ENCODE results near the gene ATP8B3. TPM values are rescaled to one million over a fixed set of nuclear protein-coding genes. Genes with fewer than 3 reads are reported as not detected.

The ATP8B3 gene
- total RNA-seq, 4 donors from 2014 or later: 0.30 to 1.2 (median 0.66) TPM

DNA sequence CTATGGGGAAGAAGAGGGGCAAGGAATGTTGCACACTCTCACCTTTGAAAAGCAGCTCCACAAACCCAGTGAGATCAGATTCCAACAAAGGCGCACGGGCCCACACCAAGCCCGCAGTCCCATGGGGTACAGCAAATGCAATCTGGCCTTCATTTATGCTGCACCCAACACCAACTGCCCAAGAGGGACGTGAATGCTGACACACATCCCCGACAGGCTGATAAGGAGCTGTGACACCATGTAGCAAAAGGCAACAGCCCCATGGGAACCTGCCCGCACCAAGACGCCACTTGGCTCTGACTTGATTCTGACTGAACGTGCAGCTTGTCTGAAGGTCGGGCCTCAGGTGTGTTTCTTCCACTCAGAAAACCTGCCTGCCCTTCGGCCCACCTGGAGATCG lies 18.9 kb upstream of the ATP8B3 start:
- 87 to 92% methylated on average over 9 to 11 of the region's 11 CpGs for WGBS, 2 donors
- TF ChIP-seq POLR2A (IDR thresholded peaks at IDR 0.05): no peak
- no peak for DNase-seq (ENCODE audit: low spot score in 2 of 2)
- intact Hi-C loops (cut with DNase I; ENCODE audit: low total_unique reads): no loop called here
- H3K4me3 ChIP-seq (ENCODE audit: low read depth, poor library complexity, severe bottlenecking): no peak overlapping the region

DNA sequence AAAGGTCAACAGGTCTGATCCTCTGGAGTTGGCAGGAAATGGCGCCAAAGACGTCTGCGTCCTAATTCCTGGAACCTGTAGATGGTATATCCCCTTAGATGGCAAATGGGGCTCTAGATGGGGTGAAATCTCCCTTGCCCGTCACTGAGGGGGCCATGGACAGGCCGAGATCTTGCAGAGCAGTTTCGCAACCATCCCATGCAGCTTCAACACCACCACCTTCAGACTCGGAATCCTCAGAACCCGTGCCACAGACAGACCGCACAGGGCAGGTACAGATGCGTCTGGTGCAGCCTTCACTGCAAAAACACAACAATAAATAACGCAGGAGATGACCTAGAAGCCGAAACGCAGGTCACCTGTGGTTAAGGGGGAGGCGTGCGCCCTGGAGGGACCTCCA lies 18.5 kb upstream of the ATP8B3 start:
- no peak for DNase-seq (ENCODE audit: low spot score in 2 of 2)
- 81 to 92% methylated on average over 15 of the region's 15 CpGs for WGBS, 2 donors
- intact Hi-C loops (cut with DNase I; ENCODE audit: low total_unique reads): no loop called here
- TF ChIP-seq, protein P1, sequence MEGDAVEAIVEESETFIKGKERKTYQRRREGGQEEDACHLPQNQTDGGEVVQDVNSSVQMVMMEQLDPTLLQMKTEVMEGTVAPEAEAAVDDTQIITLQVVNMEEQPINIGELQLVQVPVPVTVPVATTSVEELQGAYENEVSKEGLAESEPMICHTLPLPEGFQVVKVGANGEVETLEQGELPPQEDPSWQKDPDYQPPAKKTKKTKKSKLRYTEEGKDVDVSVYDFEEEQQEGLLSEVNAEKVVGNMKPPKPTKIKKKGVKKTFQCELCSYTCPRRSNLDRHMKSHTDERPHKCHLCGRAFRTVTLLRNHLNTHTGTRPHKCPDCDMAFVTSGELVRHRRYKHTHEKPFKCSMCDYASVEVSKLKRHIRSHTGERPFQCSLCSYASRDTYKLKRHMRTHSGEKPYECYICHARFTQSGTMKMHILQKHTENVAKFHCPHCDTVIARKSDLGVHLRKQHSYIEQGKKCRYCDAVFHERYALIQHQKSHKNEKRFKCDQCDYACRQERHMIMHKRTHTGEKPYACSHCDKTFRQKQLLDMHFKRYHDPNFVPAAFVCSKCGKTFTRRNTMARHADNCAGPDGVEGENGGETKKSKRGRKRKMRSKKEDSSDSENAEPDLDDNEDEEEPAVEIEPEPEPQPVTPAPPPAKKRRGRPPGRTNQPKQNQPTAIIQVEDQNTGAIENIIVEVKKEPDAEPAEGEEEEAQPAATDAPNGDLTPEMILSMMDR (IDR thresholded peaks at IDR 0.05): no peak
- no peak for TF ChIP-seq POLR2A (IDR thresholded peaks at IDR 0.05)
- no peak overlapping the region for H3K4me3 ChIP-seq (ENCODE audit: low read depth, poor library complexity, severe bottlenecking)

DNA sequence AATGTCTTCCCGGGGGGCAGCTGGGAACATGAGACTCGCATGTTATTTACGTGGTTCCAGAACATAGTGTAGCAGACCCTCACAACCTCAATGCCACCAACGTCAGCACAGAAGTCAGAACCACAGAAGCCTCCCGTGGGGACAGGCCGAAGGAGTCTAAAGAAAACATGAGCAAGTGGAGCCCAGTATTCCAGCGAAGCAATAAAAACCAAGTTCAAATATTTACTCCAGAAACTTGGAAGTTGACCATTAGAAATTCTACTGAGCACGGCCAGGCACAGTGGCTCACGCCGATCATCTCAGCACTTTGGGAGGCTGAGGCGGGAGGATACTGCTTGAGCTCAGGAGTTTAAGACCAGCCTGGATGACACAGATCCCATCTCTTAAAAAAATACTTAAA lies 17.9 kb upstream of the ATP8B3 start:
- intact Hi-C loops (cut with DNase I; ENCODE audit: low total_unique reads): no loop called here
- WGBS, 2 donors: 90 to 94% methylated on average over 11 of the region's 11 CpGs
- no peak for DNase-seq (ENCODE audit: low spot score in 2 of 2)
- TF ChIP-seq, protein P1 (IDR thresholded peaks at IDR 0.05): no peak
- TF ChIP-seq POLR2A (IDR thresholded peaks at IDR 0.05): no peak
- no peak overlapping the region for H3K4me3 ChIP-seq (ENCODE audit: low read depth, poor library complexity, severe bottlenecking)

DNA sequence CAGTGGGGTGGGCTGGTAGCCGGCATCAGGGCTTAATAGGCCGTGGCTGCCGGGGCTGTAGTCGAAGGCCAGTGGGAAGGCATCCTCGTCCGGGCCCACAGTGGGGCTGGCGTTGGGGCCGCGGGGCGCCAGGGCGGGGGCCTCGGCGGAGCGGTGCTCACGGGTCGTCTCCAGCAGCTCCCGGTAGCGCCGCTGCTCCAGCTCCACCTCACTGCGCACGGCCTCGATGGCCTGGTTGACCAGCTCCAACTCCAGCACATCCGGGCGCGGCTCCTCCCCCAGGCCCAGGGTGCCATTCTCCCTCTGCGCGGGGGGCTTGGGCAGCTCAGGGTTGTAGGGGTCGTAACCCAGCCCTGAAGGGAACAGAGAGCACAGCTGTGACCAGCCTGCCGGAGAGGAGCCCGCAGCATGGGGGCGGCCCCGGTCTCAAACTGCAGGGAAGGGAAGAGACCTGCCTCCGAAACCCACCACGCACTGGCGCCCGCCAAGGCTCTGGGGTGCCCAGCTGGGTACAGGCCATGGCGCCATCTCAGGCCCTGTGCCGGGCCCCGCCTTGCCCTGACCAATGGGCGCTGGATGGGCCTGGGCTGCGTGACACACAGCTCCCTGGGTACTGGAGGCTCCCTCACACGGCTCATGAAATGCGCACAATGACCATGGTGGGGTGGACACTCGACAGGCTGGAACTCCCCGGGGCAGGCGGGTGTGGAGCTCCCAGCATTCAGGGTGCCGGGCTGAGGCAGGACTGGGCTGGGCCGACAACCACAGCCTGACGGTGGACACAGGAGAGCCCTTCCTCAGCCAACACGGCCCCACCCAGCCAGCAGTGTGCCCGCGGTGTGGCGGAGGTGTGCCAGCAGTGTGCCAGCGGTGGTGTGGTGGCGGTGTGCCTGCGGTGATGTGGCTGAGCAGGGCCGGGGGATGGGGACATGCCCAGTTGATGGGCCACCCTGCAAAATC lies 16.5 kb upstream of the ATP8B3 start:
- TF ChIP-seq, protein P1 (IDR thresholded peaks at IDR 0.05): no peak
- TF ChIP-seq POLR2A (IDR thresholded peaks at IDR 0.05): no peak
- no peak overlapping the region for H3K4me3 ChIP-seq (ENCODE audit: low read depth, poor library complexity, severe bottlenecking)
- intact Hi-C loops (cut with DNase I; ENCODE audit: low total_unique reads): no loop called here
- DNase-seq (ENCODE audit: low spot score in 2 of 2): no peak
- WGBS, 2 donors: 78 to 84% methylated on average over 23 to 48 of the region's 57 CpGs

DNA sequence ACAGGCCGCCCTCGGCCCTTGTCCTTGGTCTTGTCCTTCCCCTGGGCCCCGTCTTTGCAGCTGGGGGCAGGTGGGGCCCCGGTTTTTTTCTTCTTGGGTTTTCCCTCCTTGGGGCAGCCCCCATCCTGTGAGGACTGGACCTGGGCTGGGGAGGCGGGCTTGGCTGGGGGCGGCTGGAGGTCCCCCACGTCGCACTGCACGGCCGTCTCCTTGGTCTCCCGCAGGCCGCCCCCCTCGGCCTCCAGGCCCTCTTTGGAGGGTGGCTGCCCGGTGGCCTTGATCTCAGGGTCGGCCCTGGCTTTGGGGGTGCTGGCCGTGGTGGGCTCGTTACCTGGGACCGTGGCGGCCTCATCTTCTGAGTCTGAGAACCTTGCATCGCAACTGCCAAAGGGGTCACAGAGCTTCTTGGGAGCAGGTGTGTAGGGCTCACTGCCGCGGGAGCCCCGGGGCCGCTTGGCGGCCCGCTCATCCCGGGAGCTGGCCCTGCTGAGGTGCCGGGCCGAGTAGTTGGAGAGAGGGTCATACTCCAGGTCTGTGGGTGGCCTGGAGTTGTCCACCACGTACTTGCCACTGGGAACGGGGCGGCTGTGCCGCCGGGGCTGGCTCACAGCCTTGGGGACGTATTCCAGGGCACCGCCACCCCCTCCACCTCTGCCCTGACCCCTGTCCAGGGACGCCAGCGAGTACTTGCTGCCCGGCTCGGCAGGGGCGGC lies 15.6 kb upstream of the ATP8B3 start:
- no peak for DNase-seq (ENCODE audit: low spot score in 2 of 2)
- WGBS, 2 donors: 88 to 89% methylated on average over 32 to 38 of the region's 41 CpGs
- no peak overlapping the region for H3K4me3 ChIP-seq (ENCODE audit: low read depth, poor library complexity, severe bottlenecking)
- TF ChIP-seq POLR2A (IDR thresholded peaks at IDR 0.05): no peak
- TF ChIP-seq, protein P1 (IDR thresholded peaks at IDR 0.05): no peak
- intact Hi-C loops (cut with DNase I; ENCODE audit: low total_unique reads): no loop called here
